Stimulated activated CD8-positive, alpha-beta memory T cell treated with anti-CD3 and anti-CD28 coated beads, Interleukin-4, amount 100 ng/mL, for 48 hours (primary cell): ENCODE data around the gene PTGER4.
"Not testable (repeated sequence)": the region's sequence is repeated elsewhere in the genome, so short reads cannot be mapped to it uniquely, and the experiment has no call there.

Experiments used
- DNase-seq: peaks from one replicate; pipeline ENCODE4 v3.0.0-alpha.2; 2020

Gene PTGER4

DNA sequence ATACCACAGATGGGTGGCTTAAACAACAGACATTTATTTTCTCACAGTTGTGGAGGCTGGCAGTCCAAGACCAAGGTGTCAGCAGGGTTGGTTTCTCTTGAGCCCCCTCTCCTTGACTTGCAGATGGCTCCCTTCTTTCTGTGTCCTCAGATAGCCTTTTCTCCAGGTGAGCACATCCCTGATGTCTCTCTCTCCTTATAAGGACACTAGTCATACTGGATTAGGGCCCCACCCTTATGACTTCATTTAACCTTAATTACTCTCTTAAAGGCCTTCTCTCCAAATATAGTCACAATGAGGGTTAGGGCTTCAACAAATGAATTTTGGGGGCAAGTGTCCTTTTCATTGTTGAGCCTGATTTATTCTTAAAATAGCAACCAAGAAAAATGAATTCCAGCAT, 14.7 kb downstream of the PTGER4 start:
- DNase-seq = no peak

GRCh38 chr5:40700116-40700782, 20.5 kb downstream of the PTGER4 start:
- DNase-seq = no peak

DNA sequence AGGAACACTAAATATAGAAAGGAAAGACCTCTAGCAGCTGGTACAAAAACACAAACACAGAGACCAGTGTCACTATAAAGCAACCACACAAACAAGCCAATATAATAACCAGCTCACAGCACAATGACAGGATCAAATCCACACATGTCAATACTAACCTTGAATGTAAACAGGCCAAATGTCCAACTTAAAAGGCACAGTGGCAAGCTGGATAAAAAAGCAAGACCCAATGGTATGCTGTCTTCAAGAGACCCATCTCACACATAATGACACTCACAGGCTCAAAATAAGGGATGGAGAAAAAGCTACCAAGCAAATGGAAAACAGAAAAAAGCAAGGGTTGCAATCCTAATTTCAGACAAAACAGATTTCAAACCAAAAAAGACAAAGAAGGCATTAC, 22.3 kb downstream of the PTGER4 start:
- not testable (repeated sequence) for DNase-seq

- DNase-seq = not testable (repeated sequence)
Observed at GRCh38 chr5:40705484-40705883, 25.8 kb downstream of the PTGER4 start.

GRCh38 chr5:40710575-40710974, 30.9 kb downstream of the PTGER4 start:
- DNase-seq = not testable (repeated sequence)

DNA sequence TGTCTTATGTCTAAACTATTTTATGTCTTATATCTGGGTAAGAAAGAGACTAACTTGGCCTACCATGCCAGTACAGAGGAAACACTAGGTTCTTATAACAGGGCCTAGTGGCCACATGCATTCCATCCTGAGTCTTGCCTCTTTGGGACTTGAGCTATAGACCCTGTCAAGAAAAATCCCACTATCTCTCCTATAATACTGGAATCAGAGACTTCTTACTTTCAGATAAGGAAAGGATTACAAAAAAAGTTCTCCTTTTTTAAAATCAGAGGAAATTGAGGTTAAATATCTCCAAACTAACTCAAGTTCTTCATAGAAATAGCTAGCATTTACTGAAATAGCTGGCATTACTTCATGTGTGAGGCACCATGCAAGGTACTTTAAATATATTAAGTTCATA, 34.3 kb downstream of the PTGER4 start:
- DNase-seq = no peak

DNA sequence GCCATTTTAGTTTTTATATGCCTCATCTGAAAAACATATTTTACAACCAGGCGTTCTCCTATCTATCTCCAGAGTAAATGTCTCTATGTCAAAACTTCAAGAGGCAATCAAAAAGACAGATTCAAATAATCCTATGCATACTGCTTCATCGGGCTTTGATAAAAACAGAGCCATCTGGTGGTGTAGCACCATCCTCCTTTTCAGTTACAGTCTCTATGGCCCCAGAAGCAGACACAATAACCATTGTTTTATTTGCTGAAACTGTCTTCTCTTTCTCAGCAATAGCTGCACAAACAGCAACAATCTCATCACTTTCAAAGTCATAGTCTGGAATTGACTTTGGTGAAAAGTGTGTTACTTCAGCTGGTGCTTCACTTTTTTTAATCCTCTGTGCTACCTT, 36.3 kb downstream of the PTGER4 start:
- DNase-seq = no peak

GRCh38 chr5:40716590-40716989, 36.9 kb downstream of the PTGER4 start:
- no peak for DNase-seq

DNA sequence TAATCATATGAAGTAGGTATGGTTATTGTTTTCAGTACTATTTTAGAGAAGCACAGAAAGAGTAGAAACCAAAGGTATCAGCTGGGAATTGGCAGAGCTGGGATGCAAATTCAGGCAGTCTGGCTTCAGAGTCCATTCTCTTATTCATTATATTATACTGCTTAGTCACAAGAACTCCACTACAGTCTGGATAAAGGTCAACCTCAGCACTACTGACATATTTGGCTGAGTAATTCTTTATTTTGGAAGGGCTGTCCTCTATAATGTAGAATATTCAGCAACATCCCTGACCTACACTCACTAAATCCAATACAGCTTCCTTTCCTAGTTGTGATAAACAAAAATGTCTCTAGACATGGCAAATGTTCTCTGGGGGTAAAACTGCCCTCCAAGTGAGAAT, 37.6 kb downstream of the PTGER4 start:
- no peak for DNase-seq

DNA sequence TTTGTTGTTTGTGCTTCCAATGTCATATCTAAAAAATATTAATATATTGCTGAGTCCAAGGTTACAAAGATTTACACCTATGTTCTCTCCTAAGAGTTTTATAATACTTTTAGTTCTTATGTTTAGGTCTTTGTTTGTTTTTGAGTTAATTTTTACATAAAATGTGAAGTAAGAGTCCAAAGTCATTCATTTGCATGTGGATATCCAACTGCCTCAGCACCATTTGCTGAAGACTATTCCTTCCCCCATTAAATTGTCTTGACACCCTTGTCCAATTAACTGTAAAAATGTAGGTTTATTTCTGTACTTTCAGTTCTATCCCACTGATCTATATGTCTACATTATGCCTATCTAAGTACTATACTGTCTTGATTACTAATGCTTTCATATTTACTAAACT, 40.4 kb downstream of the PTGER4 start:
- DNase-seq = no peak

DNA sequence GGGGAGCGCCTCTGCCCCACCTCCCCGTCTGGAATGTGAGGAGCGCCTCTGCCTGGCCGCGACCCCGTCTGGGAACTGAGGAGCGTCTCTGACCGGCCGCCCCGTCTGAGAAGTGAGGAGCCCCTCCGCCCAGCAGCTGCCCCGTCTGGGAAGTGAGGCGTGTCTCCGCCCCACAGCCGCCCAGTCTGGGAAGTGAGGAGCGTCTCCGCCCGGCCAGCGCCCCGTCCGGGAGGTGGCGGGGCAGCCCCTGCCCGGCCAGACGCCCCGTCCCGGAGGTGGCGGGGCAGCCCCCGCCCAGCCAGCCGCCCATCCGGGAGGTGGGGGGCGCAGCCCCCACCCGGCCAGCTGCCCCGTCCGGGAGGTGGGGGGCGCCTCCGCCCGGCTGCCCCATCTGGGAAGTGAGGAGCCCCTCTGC, 42.8 kb downstream of the PTGER4 start:
- not testable (repeated sequence) for DNase-seq

- no peak for DNase-seq
Observed at GRCh38 chr5:40733434-40733833, 53.7 kb downstream of the PTGER4 start.

DNA sequence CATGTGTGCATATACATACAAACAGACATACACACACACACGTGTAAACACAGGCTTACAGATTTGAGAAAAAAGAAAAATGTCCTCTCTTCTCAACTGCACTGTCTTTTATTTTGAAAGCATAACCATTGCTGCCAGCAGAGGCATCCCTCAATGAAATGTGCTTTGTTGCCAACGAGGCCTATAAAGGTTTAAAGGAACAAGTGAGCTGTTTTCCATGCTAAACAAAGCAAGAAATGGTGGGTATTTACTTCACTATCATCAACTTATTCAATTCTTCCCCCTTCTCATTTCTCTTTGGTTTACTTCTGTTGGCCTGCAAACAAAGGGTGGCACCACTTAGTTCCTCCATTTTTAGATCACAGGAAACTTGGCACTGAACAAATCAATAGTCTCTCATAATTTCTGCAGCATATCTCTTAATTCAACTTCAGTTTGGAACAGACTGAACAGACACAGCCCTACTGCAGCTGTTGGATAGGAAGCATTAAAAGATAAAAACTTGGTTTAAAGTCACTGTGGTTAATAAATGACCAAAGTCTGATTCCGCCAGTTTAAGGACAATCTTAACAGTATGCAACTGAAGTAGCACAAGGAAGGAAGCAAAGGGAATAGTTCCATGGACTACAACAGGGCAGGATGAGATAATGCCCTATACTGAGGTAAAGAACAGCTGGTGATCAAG, 54.3 kb downstream of the PTGER4 start:
- no peak for DNase-seq

DNA sequence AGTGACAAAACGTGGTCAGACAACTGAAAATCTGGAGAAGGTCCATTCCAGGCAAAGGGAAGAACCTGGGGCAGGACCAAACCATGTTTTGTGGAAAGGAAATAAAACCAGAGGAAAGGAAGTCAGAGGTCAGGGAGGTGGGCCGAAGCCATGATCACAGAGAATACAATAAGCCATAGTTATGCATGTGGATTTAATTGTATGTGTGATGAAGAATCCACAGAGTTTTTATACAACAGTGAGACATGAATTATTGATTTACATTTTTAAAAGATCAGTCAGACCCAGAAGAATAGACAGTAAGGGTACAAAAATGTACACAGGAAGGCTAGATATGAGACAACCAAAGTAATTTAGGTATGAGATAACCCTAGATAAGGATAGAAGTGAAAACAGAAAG, 55.3 kb downstream of the PTGER4 start:
- DNase-seq = no peak

DNA sequence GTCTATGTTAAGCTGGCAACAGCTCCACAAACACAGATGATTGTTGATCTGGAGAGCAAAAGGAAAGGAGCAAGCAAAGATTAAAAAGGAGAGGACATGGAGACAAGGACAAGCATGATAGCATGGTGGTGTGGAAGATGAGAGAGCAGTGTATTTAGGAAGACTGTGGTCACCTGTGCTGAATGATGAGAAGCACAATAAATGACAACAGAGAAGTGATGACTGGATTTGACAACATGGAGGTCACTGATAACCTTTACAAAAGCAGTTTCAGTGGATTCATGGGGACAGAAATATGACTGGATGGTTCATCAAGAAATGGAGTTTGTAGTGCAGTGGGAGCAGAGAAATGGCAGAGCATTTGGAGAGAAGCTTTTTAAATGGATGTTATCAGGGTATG, 55.9 kb downstream of the PTGER4 start:
- DNase-seq = no peak

GRCh38 chr5:40736103-40736875, 56.6 kb downstream of the PTGER4 start:
- DNase-seq = no peak

DNA sequence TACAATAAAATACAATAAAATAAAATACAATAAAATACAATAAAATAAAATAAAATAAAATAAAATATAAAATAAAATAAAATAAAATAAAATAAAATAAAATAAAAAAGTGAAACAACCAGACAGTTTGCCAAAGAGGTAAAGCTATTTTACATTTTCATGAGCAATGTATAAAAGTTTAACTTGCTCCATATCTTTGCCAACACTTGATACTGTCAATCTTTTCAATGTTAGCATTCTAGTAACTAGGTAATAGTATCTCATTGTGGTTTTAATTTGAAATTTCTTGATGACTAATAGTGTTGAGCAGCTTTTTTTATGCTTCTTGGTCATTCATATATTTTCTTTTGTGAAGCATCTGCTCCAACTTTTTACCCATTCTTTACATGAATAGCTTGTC, 58.8 kb downstream of the PTGER4 start:
- DNase-seq = no peak
